HG02943 (cell line): ENCODE data around the gene CXCL9.
"Not testable (repeated sequence)": the region's sequence is repeated elsewhere in the genome, so short reads cannot be mapped to it uniquely, and the experiment has no call there.

Source experiments
- ATAC-seq: cut with Tn5 transposase; IDR thresholded peaks from one replicate; pipeline ENCODE4 v1.9.1; 2021; ENCODE audit warnings: mild to moderate bottlenecking, low read depth, moderate library complexity; ENCODE audit not compliant: unreplicated experiment

CXCL9 gene

DNA sequence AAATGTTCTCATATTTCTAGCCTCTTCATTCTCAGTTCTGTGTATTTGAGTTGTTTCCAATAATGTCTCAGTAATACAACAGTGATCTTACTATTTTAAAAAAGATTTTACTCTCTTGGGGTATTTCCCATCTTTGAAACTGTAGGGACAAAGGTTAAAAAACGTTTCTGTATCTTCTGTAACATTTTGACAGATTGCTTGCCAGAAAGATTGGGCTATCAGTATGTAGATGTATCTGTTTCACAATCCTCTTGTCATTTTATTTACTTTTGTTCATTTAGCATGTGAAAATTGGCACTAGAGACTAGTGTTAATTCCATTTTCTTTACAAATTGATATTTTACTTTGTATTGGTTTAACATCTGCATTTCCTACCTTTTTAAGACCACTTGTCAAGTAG is 6.2 kb upstream of the CXCL9 start:
- ATAC-seq: no peak

DNA sequence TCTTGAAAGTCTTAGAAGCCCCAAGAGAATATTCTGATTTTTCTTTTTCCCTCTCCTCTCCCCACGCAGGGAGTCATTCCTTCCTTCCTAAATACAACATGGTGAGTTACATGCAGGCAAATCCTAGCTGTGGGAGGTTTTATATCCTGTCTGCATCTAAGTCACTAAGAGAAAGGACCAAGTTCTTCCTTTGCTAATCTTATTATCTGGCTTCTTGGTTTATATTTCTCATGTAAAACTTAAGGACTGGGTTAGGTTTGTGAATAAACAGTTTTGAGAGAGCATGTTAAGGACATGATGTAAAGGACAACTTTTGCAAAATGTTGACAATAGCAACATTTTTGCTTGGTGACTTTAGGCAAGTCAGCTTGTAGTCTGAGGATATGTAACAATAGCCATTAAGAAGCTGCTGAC is 5.1 kb upstream of the CXCL9 start:
- no peak for ATAC-seq

DNA sequence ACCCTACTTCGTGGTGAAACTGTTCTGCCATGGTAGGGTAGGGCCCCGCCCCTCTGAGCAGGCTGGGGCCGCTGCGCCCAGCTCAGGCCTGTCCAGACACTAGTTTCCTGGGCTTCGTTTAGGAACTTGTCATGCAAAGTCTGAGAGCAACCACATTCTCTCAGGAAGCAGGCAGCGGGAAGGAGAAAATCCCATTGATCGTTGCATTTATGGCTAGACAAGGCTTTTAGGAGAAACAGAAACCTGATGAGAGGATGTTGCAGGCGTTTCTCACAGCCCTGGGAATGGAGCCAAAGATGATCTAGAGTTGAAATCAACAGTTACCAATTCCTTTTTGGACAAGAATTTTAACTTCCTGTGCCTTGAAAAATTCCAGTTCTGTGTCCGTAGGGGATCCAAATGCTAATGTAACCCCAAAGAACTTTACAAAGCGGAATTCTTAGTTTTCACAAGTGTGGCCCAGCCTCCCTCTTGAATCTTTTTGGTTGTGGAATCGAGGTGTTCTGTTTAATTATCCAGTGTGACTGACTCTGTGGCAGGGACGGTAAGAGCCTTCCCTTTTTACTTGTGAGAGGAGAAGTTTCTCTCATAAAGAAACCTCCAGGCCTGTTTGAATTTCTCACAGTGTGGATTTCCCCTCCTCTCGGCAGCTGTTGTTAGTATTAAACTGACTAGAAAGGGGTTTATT is 4.5 kb upstream of the CXCL9 start:
- no peak for ATAC-seq

DNA sequence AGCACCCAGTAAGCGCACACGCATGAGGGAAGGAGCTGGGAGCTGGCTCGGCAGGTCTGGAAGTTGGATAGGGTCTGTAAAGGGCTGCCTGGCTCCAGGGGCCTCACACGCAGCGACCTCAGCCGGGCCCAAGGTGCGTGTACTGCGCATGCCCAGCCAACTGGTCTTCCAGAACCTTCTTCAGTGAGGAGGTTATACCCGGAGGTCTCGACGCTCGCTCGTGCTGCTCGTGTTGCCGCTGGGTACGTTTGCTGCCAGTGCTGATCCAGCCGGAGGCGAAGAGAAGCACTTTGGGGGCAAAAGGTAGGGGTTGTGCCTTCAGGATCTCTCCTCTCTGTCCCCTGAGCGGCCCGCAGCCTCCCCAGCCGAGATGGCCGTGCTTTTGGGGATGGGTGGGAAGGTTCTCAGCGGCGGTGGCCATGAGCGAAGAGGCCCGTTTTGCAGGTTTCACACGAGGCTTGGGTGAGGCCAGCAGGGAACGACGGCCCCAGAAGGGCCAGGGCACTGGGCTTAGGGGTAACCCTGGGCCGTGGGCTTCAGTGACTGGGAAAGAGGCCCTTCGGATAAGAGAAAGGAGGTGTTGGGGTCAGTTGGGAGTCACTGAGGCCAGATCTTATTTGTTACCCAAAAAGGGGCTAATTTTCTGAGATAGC is 3.8 kb upstream of the CXCL9 start:
- no peak for ATAC-seq

DNA sequence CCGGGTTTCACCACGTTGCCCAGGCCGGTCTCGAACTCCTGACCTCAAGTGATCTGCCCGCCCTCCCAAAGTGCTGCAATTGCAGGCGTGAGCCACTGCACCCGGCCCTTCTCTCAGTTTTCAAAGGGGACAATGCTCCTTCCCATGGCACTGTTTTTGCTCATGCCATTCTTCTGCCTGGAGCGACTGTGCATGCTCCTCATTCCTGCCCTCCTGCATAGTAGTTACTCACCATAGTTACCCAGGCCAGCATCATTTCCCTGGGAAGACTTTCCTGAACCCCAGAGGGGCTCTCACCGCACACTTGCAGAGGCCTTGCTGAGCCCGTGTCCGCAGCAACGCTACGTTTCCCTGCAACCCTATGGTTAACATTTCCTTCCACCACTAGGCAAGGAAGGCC is 3.3 kb upstream of the CXCL9 start:
- no peak for ATAC-seq

DNA sequence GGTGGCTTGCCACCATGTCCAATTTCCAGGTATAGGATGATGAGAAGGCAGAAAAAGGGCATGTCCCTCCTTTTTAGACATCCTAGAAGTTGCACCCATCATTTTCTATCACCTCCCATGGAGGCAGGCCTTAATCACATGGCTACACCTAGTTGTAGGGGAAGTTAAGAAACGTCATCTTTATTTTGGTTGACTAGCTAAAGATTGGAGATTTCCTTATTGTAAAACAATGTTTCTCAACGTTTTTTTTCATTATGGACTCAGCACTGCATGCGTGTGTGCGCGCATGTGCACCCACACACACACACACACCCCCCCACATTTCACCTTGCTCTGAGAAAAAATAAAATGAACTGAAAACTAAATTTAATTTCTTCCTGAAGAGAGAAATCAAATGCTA is 2.0 kb upstream of the CXCL9 start:
- ATAC-seq: no peak

DNA sequence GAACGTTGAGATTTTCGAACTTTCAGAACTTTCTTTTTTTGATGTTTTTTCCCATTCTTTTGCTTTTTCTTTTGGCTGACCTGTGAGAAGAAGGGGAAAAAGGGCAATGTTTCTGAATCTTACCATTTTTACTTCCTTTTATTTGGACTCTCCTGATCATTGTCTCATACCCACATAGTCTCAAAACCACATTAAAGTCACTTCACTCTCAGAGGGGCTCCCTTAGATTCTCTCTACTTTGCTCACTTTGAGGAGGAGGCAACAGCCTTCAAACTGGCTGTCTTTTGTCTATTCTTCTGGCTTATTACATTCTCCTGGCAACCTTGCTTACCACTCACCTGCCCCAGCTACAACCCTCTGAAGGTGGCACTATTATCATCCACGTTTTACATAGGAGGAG is 3.7 kb downstream of the CXCL9 start:
- ATAC-seq: no peak

DNA sequence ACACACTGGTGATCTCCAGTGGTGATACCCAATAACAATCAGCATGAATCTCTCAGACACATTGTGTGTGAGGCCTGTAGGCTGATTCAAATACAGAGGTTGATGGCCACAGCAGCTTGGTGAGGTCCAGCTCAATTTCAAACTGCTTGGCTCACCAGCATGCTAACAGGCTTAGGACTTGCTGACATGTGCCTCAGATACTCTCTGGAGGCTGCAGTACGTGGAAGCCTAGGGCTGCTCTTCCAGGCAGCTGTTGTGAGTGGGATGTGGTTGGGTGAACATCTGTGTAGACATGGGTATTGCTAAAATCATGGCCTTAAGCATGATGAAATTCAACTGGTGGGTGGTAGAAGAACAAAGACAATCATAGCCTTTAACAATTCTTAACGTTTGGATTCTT is 4.3 kb downstream of the CXCL9 start:
- ATAC-seq: no peak

DNA sequence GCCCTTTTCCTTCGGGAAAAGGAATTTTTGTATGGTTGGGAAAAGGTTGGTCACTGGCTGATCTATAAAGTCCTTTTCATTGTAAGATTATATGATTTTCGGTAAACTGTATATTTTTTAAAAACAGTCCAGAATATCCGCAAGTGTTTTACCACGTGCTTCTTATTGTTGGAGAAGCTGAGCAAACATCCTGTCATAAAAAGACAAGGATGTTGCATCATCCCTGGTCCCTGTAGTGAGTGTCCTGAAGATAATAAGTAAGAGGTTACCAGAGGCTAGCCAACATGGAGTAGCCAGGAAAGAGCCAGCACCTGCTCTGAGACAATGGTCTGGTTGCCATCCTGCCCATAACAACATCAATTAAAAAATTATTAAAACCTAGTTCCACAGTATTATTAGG is 5.1 kb downstream of the CXCL9 start:
- no peak for ATAC-seq

DNA sequence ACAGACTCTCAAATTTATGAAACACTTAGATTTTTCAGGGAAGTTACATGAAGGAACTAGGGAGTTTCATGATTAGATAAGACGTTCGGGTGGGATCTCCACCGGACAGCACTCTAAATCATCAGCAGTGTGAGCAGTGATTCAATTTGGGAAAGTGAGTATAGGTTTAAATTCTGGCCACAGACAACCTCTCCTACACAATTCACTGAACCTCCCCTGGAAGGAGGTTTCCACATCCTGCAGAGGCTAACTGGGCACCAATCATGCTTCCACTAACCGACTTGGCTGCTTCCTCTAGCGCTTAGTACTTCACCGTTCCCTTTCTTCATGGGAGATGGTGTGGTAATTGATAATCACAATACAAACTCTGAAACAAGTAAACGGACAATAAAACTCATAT is 5.6 kb downstream of the CXCL9 start:
- ATAC-seq: no peak

DNA sequence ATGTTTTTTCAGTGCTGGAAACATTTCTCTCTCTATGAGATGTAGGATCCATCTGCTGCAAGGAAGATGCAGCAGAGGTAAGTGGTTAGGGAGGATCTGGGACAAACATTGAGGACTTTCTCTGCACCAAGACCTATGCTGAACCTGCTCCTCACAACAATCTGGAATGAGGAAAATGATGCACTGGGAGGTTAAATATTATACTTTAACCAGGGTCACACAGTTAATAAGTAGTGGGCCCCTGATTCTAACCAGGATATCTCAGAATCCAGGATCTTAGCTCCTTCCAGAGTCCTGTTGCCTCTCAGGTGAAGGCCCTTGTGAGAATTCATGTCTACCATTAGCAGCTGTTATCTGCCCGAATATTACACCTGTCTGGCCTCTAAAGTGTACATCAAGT is 7.0 kb downstream of the CXCL9 start:
- no peak for ATAC-seq

DNA sequence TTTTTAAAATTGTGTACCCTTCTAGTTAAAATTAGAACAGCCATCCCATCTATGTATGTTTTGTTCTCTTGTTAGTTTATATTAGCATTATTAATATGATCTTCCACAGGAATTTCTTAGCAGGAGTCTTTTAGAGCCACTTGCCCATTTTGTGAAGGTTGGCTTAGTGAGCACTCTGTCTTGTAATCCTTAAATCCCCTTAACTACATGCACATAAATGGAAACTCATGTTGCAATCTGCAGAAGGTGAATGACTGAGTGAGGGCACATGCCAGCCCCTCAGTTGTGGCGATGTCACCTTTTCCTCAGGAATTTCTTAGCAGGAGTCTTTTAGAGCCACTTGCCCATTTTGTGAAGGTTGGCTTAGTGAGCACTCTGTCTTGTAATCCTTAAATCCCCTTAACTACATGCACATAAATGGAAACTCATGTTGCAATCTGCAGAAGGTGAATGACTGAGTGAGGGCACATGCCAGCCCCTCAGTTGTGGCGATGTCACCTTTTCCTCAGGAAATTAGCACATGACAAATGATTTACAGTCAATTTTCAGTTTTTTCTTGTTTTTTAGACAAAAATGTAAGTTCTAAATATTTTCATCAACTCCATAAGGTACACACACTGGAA is 8.7 kb downstream of the CXCL9 start:
- ATAC-seq: not testable (repeated sequence)

DNA sequence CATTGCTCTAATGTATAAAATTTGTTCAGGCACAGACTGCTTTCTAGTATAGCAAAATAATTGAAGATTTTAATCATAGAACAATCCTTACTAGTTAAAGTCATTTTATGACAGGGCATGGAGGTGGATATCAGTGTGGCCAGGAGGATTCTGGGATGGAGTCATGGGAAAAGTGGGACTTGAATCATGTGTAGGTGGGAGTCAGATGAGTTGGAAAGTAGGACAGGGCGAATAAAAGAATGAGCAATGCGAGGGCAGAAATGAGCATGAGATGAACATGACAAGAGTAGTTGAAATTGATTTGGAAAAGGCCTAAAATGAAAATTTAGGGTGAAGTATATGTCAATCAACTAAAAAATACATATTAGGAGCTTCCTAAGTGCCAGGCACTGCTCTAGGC is 9.4 kb downstream of the CXCL9 start:
- ATAC-seq: no peak

DNA sequence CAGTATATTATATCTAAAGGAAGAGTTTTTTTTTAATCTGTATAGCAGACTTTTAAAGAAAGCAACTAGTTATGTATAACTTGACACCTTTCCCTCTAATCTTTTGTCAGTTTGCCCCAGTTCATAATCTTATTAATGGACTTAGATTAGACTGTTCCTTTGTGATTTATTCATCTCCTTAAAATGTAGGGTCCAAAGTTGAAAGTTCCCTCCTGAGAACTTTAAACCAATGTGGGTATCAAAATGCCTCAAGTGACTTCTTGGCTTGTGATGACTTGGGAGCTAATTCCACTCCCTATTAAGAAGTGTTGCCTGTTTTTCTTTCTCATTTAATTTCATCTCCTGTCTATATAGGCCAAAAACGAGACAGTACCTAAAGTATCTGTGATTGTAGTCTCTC is 10.2 kb downstream of the CXCL9 start:
- no peak for ATAC-seq

DNA sequence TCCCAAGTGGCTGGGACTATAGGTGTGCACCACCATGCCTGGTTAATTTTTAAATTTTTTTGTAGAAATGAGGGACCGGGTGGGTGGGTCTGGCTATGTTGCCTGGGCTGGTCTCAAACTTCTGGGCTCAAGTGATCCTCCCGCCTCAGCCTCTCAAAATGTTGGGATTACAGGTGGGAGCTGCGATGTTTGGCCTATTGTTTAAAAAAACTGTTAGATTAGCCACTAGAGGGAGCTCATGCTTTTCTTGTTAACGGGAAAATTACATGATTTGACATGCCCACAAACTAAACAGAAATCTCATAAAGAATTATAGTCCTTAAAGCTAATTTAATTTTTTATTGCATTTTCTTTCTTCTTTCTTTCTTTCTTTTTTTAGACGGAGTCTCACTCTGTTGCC is 11.6 kb downstream of the CXCL9 start:
- no peak for ATAC-seq

DNA sequence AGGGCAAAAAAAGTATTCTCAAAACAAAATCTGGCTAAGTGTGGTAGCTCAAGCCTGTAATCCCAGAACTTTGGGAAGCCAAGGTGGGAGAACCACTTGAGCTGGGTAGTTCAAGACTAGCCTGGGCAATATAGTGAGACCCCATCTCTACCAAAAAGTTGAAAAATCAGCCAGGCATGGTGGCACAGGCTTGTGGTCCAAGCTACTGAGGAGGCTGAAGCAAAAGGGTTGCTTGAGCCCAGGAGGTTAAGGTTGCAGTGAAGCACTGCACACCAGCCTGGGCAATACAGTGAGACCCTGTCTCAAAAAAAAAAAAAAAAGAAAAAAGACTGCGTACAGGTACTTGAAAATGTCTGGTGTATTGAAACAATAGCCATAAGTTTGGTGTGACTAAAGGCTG is 14.8 kb downstream of the CXCL9 start:
- no peak for ATAC-seq

DNA sequence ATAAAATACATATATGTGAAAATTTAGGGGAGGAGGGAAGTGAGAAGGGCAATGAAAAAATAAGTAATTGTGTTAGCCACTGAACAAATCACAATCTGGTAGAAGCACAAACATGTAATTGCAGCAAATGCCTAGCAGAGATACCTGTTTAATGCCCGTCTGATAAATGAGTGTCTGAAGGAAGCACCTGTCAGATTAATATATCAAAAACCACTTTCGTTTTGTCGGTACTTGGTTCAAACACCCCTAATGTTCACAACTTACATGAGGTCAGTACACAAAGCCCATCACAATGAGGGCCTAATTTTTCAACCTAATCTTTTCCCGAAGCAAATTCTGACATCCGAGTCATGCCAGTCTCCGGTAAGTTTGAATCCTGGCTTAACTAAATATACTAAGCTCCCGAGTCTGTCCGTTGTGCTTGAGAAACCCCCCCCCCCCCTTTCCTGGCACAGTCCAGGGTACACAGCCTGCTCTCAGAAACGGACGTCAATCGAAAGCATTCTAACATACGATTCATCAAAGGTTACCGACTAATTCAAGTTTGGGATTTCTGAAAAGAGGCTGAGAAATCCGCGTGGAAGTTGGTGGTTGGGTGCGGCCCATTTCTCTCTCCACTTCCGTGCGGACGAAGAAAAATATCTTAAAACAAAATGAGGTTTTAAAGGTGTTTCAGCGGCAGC is 17.3 kb downstream of the CXCL9 start:
- ATAC-seq: no peak

DNA sequence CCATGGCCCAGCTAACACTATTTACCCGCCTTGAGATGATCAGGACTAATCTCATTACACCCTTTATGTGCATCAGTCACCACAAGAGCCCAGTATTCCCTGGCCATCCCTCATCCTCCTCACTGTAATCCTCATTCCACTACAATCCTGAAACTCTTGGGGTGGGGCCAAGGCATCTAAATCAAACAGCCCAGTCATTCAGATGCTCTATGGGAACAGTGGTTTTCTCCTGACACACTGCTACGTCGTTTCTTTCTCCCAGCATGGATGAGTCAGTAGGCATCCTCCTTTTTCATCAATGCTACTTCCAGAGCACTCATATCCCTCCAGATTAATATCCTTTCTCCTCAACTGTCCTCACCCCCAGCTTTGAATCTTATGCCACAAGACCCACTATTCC is 22.2 kb downstream of the CXCL9 start:
- ATAC-seq: no peak

DNA sequence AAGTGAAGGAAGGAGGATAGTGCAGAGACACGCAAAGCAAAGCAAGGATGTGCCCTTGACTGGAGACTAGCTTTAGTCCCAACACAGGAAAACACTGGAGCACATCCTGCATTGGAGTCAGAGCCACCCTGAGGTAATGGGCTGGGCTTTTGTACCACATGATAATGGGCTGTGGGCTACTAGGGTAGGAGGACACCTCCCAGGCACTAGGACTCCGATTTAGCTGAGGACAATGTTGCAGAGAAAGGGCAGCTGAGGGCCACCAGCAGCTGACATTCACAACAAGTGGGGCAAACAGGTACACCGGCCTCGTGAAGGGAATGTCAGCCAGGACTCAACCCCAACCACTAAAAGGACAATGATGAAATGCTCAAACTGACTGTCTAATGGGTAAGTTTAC is 26.7 kb downstream of the CXCL9 start:
- no peak for ATAC-seq

DNA sequence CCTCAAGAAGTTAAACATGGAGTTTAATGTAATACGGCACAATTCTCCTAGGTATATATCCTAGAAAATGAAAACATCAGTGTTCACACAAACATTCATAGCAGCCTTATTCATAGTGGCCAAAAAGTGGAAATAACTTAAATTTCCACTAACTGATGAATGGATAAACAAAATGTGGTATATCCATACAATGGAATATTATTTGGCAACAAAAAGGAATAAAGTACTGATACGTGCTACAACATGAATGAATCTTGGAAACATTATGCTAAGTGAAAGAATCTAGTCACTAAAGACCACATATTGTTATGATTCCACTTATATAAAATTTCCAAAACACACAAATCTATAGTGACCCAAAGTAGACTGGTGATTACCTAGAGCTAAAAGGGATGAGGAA is 31.1 kb downstream of the CXCL9 start:
- ATAC-seq: no peak

DNA sequence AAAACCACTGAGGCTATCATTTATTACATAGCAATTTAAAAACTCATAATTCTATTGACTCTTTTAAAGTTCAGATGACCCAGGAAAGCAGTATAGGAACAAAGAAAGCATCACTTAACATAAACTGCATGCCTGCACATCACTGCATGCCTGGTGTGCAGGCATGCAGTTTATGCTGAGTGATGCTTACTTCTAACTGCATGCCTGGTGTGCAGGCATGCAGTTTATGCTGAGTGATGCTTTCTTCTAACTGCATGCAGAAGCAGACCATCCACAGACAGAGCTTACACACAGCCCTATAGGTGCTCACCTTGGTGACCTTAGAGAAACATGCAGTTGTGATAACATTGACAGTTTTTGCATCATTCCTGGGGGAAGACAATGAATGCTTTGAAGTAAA is 33.5 kb downstream of the CXCL9 start:
- no peak for ATAC-seq

DNA sequence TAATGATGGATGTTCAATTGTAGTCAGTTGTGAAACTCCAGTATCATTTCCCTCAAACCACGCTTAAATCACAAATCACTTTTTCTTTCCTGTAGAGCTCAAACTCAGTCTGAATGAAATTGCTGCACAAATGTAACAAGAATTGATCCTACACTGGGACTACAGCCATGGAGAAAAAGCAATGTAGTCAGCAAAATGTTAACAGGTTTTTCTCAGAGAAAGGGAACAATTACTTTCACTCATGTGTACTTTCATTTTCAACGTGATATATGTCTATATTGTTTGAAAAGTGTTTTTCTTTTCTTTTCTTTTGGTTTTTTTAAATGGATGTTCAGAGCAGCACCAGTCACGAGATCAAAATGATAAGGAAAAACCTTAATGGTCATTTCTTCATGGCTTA is 39.2 kb downstream of the CXCL9 start:
- ATAC-seq: no peak
